Smooth muscle cell of the brain vasculature (primary cell): ENCODE measurements around the gene YTHDC2.

Source experiments
- DNase-seq: peaks from one replicate; pipeline ENCODE4 v3.0.0-alpha.2; 2012; ENCODE audit warnings: low read depth, low spot score

The YTHDC2 gene

GRCh38 chr5:113513384-113514288 lies at the start of gene YTHDC2:
Gene YTHDC2, plus strand, starts transcription at chr5:113513694. Its CDS starts 202 bp downstream, at chr5:113513896.
- DNase-seq, result peak; percentile 62

GRCh38 chr5:113474100-113474728 lies 39.3 kb upstream of the YTHDC2 start:
- no peak for DNase-seq

GRCh38 chr5:113478691-113479090 lies 34.8 kb upstream of the YTHDC2 start:
- DNase-seq, result no peak

- DNase-seq, result no peak
Observed at GRCh38 chr5:113480243-113480642, 33.3 kb upstream of the YTHDC2 start.

- no peak for DNase-seq
Observed at GRCh38 chr5:113487416-113487780, 26.1 kb upstream of the YTHDC2 start.

GRCh38 chr5:113487781-113488644 lies 25.5 kb upstream of the YTHDC2 start, which contains the start of gene MCC:
Gene MCC, minus strand, starts transcription at chr5:113488453.
- DNase-seq, result peak; percentile 77

- DNase-seq, result no peak
Observed at GRCh38 chr5:113488645-113489184, 24.8 kb upstream of the YTHDC2 start.

GRCh38 chr5:113489299-113489698 lies 24.2 kb upstream of the YTHDC2 start:
- DNase-seq, result peak; percentile 80

GRCh38 chr5:113490317-113490716 lies 23.2 kb upstream of the YTHDC2 start:
- no peak for DNase-seq

GRCh38 chr5:113491022-113491421 lies 22.5 kb upstream of the YTHDC2 start:
- DNase-seq, result no peak

GRCh38 chr5:113493446-113493845 lies 20.0 kb upstream of the YTHDC2 start:
- DNase-seq, result no peak

GRCh38 chr5:113495422-113495841 lies 18.1 kb upstream of the YTHDC2 start:
- no peak for DNase-seq

- no peak for DNase-seq
Observed at GRCh38 chr5:113502073-113502472, 11.4 kb upstream of the YTHDC2 start.

GRCh38 chr5:113503146-113503545 lies 10.3 kb upstream of the YTHDC2 start:
- DNase-seq, result no peak

GRCh38 chr5:113505181-113505580 lies 8.3 kb upstream of the YTHDC2 start:
- no peak for DNase-seq

GRCh38 chr5:113507601-113508000 lies 5.9 kb upstream of the YTHDC2 start:
- no peak for DNase-seq

GRCh38 chr5:113508756-113509155 lies 4.7 kb upstream of the YTHDC2 start:
- DNase-seq, result no peak

- DNase-seq, result no peak
Observed at GRCh38 chr5:113510836-113511451, 2.5 kb upstream of the YTHDC2 start.

- no peak for DNase-seq
Observed at GRCh38 chr5:113512341-113512740, 1.2 kb upstream of the YTHDC2 start.

GRCh38 chr5:113514289-113514635 lies 768 bp downstream of the YTHDC2 start:
- no peak for DNase-seq

GRCh38 chr5:113518884-113519283 lies 5.4 kb downstream of the YTHDC2 start:
- no peak for DNase-seq
